Tibial nerve (tissue), 4 donors: Measurements from ENCODE around the gene CDCP1. TPM values are rescaled to one million over a fixed set of nuclear protein-coding genes. Genes with fewer than 3 reads are reported as not detected.
A peak's percentile ranks its signal among the peaks of the same experiment; 100 is the strongest.

Experiments
- DNase-seq, 2 donors: peaks; one replicate each; pipeline ENCODE4 v3.0.0-alpha.2; 2019; ENCODE audit warnings: low spot score in 2 of 2
- H3K27ac ChIP-seq, 4 donors: fragments of 200-600 bp; sonication (generic) in 3 of 4; one replicate each; pipeline ENCODE4 v1.5.1; 2017 to 2019; ENCODE audit warnings: mild to moderate bottlenecking in 1 of 4
- H3K27me3 ChIP-seq, 2 donors: fragments of 200-600 bp; sonication (generic) in 1 of 2; one replicate each; pipeline versions ENCODE4 v1.5.1 to v1.6.0; 2017 to 2019
- H3K36me3 ChIP-seq, 3 donors: fragments of 200-600 bp; sonication (generic); one replicate each; pipeline ENCODE4 v1.5.1; 2018 to 2019
- H3K4me1 ChIP-seq, 4 donors: fragments of 200-600 bp; sonication (generic) in 3 of 4; one replicate each; pipeline ENCODE4 v1.5.1; 2017 to 2019
- H3K4me3 ChIP-seq, 4 donors: fragments of 200-600 bp; sonication (generic) in 3 of 4; one replicate each; pipeline ENCODE4 v1.5.1; 2017 to 2019; ENCODE audit warnings: mild to moderate bottlenecking in 1 of 4, moderate library complexity in 1 of 4
- H3K9me3 ChIP-seq, 4 donors: fragments of 200-600 bp; sonication (generic) in 3 of 4; one replicate each; pipeline ENCODE4 v1.5.1; 2017 to 2019
- CTCF ChIP-seq, 5 experiments: fragments of 200-600 bp in 3 of 5; fragments of 450-650 bp in 2 of 5; sonication (generic) in 3 of 5; IDR thresholded peaks; one replicate each; pipeline ENCODE4 v1.5.1; 2016 to 2019; ENCODE audit warnings: antibody characterized with exemption in 5 of 5, mild to moderate bottlenecking in 3 of 5, moderate library complexity in 2 of 5
- EP300 ChIP-seq, 2 donors: sonication (generic); formaldehyde crosslinking; IDR thresholded peaks; one replicate each; pipeline ENCODE4 v1.6.1; 2017; ENCODE audit warnings: antibody characterized with exemption in 2 of 2, mild to moderate bottlenecking in 1 of 2
- POLR2A ChIP-seq, 2 donors: fragments of 450-650 bp; IDR thresholded peaks; one replicate each; pipeline ENCODE4 v1.6.1; 2017; ENCODE audit warnings: antibody characterized with exemption in 2 of 2, mild to moderate bottlenecking in 2 of 2, moderate library complexity in 2 of 2
- WGBS, 2 donors: methylation state at CpG; one replicate each; pipeline ENCODE4 v1.1.5; 2018; 5-methylcytosine and 5-hydroxymethylcytosine counted together
- total RNA-seq, 4 donors: library from RNA; depleted of rRNA; stranded (reverse); fragments of >200 nt; gene quantifications; one replicate each; pipeline ENCODE4 v1.1.0, GENCODE V29; 2016

The CDCP1 gene
- total RNA-seq, 4 donors from 2014 or later, result 0.20 to 3.0 (median 1.2) TPM

GRCh38 chr3:45067941-45068340 lies 78.2 kb downstream of the CDCP1 start:
- Histone ChIP-seq H3K36me3 (no peaks in the 10 kb centered on the region), H3K27ac (no peak overlapping the region), H3K4me3 (no peak overlapping the region), H3K4me1 (peaks cover 0 to 18% (median 3%) of the 10 kb centered on the region in 4 donors), H3K27me3 (no peaks in the 10 kb centered on the region), H3K9me3 (no peaks in the 10 kb centered on the region)
- TF ChIP-seq EP300 (IDR thresholded peaks at IDR 0.05) (no peak), CTCF (IDR thresholded peaks at IDR 0.05) (no peak), POLR2A (IDR thresholded peaks at IDR 0.05) (no peak)
- WGBS, 2 donors, result 68 to 78% methylated on average over 3 of the region's 3 CpGs
- DNase-seq, result no peak

GRCh38 chr3:45067486-45067885 lies 78.7 kb downstream of the CDCP1 start:
- Histone ChIP-seq H3K27ac (no peak overlapping the region), H3K9me3 (no peaks in the 10 kb centered on the region), H3K36me3 (no peaks in the 10 kb centered on the region), H3K4me1 (peaks cover 0 to 21% (median 3%) of the 10 kb centered on the region in 4 donors), H3K27me3 (no peaks in the 10 kb centered on the region), H3K4me3 (no peak overlapping the region)
- TF ChIP-seq CTCF (IDR thresholded peaks at IDR 0.05), result no peak
- no peak for TF ChIP-seq POLR2A (IDR thresholded peaks at IDR 0.05)
- TF ChIP-seq EP300 (IDR thresholded peaks at IDR 0.05), result no peak
- WGBS, 2 donors, result 72 to 73% methylated on average over 3 of the region's 4 CpGs
- DNase-seq, result no peak

- Histone ChIP-seq H3K36me3 (no peaks in the 10 kb centered on the region), H3K27ac (peak overlapping the region in 1 of 4 donors; percentile 50), H3K4me1 (peaks cover 0 to 28% (median 3%) of the 10 kb centered on the region in 4 donors), H3K4me3 (no peak overlapping the region), H3K9me3 (no peaks in the 10 kb centered on the region), H3K27me3 (no peaks in the 10 kb centered on the region)
- no peak for TF ChIP-seq CTCF (IDR thresholded peaks at IDR 0.05)
- no peak for TF ChIP-seq POLR2A (IDR thresholded peaks at IDR 0.05)
- no peak for TF ChIP-seq EP300 (IDR thresholded peaks at IDR 0.05)
- WGBS, 2 donors, result 87 to 89% methylated on average over 3 of the region's 3 CpGs
- no peak for DNase-seq
These were observed 79.9 kb downstream of the CDCP1 start for GRCh38 chr3:45066109-45066801.

GRCh38 chr3:45065373-45065720 lies 80.8 kb downstream of the CDCP1 start:
- peaks cover 0 to 35% (median 6%) of the 10 kb centered on the region in 4 donors for H3K4me1 ChIP-seq
- peak overlapping the region in 2 of 4 donors; percentile 50 to 64 for H3K27ac ChIP-seq
- no peaks in the 10 kb centered on the region for H3K27me3 ChIP-seq
- 94 to 100% methylated on average over 1 of the region's 1 CpG for WGBS, 2 donors
- TF ChIP-seq CTCF (IDR thresholded peaks at IDR 0.05), result no peak
- TF ChIP-seq EP300 (IDR thresholded peaks at IDR 0.05), result no peak
- TF ChIP-seq POLR2A (IDR thresholded peaks at IDR 0.05), result no peak
- DNase-seq, result no peak
- H3K9me3 ChIP-seq, result no peaks in the 10 kb centered on the region
- H3K4me3 ChIP-seq, result no peak overlapping the region
- H3K36me3 ChIP-seq, result no peaks in the 10 kb centered on the region

GRCh38 chr3:45064512-45065372 lies 81.4 kb downstream of the CDCP1 start:
- 53 to 56% methylated on average over 12 of the region's 12 CpGs for WGBS, 2 donors
- no peaks in the 10 kb centered on the region for H3K36me3 ChIP-seq
- no peak overlapping the region for H3K4me3 ChIP-seq
- peak overlapping the region in 2 of 4 donors; percentile 55 to 65 for H3K27ac ChIP-seq
- no peaks in the 10 kb centered on the region for H3K9me3 ChIP-seq
- H3K4me1 ChIP-seq, result peaks cover 0 to 39% (median 6%) of the 10 kb centered on the region in 4 donors
- DNase-seq, result no peak
- no peak for TF ChIP-seq CTCF (IDR thresholded peaks at IDR 0.05)
- TF ChIP-seq EP300 (IDR thresholded peaks at IDR 0.05), result peak; percentile 26 to 39
- no peaks in the 10 kb centered on the region for H3K27me3 ChIP-seq
